Measurements from ENCODE around the gene ATP11A.

GRCh38 chr13:112912726-112913440 is 223.0 kb downstream of the ATP11A start:
- no peak for TF ChIP-seq CTCF (conservative IDR thresholded peaks at IDR 0.05; ENCODE audit: low read depth, low read length)
- TF ChIP-seq EZH2 (IDR thresholded peaks at IDR 0.05; ENCODE audit: low read length, unreplicated experiment) = no peak
